H7 (cell line): ENCODE measurements around the gene CSTF3. TPM values are rescaled to one million over a fixed set of nuclear protein-coding genes. Genes with fewer than 3 reads are reported as not detected.
A peak's percentile ranks its signal among the peaks of the same experiment; 100 is the strongest.

Source experiments
- DNase-seq: peaks from one replicate; pipeline ENCODE4 v3.0.0; 2012
- H3K27me3 ChIP-seq: 2 replicates; pipeline ENCODE4 v1.6.0; 2011; ENCODE audit warnings: mild to moderate bottlenecking, low read length; ENCODE audit not compliant: control insufficient read depth, insufficient read depth
- H3K36me3 ChIP-seq: replicated peaks from 2 replicates; pipeline ENCODE4 v1.5.1; 2011; ENCODE audit warnings: low read length; ENCODE audit not compliant: control insufficient read depth, insufficient read depth
- H3K4me3 ChIP-seq: 2 replicates; pipeline ENCODE4 v1.5.1; 2011; ENCODE audit warnings: low read depth, mild to moderate bottlenecking, control low read depth, low read length, moderate library complexity; ENCODE audit not compliant: insufficient read depth
- total RNA-seq: library from RNA; depleted of rRNA; stranded (reverse); fragments of >200 nt; shearing (Covaris generic); gene quantifications from 2 replicates; pipeline ENCODE4 v1.2.3, GENCODE V29; 2014; rRNA removed

The CSTF3 gene
- total RNA-seq: 31.6 and 46.0 TPM in 2 replicates

DNA sequence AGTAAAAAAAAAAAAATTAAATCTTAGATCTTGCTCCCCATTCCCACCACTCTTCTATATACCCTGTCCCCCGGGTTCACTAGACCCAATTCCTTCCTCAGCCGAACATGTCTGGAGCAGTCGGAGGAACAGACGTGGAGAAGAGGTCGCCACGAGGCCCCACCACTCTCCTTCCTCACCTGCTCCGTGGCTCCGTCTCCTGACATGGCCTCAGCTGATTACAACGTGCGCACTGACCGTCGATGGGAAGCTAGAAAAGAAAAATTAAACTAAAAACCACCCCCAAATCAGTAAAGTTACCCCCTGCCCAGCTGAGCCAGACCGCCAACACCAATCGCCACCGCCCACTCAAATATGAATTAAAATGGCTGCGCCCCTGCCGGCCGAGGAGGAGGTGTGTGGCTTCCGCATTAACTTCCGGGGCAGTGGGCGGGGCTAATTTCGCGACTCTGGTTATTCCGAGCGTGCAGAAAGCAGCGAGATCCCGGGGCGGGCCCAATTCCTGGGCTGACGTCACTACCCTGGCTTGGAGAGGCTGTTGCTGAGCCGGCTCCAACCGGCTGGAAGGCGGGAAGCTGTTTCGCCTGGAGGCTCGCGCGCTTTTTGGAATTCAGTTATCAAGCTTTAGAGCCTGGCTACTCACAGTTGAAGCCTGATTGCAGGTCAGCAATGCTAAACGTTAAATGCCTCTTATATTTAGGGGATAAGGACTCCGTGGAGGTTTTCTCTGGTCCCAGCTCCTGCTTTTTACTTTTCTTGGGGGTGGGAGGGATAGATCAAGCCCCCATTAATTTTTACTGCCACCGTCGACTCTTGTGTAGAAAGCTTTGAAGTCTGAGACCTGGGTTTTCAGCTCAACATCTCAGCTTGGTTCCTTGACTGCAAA is at the start of gene CSTF3:
Gene CSTF3 (minus strand): TSS at position 361 of the 886 bp plus-strand sequence. CDS start 155 bp downstream, at position 206.
- peak; percentile 94 for DNase-seq
- no peaks in the 10 kb centered on the region for H3K36me3 ChIP-seq
- H3K27me3 ChIP-seq: no peaks in the 10 kb centered on the region
- peak within 1 kb of the TSS; percentile 92 for H3K4me3 ChIP-seq

DNA sequence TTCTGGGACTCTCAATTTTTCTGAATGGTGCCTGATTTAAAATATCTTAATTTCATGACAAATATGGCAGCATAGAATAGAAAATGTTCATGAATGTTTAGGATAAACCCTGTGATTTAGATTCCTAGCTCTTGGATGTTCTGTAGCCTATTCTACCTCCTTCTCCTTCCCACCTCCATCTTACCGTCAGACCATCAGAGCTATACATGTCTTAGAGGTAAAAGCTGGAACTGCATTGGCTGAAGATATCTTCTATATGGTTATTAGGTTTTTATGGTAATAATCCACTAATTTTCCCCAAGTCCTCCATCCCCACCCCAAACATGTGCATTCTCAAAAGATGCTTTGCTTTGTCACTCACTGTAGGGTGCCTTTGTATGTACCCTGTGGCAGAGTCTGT is 46.9 kb upstream of the CSTF3 start:
- Histone ChIP-seq H3K4me3 (no peak overlapping the region), H3K36me3 (no peaks in the 10 kb centered on the region), H3K27me3 (no peaks in the 10 kb centered on the region)
- no peak for DNase-seq

DNA sequence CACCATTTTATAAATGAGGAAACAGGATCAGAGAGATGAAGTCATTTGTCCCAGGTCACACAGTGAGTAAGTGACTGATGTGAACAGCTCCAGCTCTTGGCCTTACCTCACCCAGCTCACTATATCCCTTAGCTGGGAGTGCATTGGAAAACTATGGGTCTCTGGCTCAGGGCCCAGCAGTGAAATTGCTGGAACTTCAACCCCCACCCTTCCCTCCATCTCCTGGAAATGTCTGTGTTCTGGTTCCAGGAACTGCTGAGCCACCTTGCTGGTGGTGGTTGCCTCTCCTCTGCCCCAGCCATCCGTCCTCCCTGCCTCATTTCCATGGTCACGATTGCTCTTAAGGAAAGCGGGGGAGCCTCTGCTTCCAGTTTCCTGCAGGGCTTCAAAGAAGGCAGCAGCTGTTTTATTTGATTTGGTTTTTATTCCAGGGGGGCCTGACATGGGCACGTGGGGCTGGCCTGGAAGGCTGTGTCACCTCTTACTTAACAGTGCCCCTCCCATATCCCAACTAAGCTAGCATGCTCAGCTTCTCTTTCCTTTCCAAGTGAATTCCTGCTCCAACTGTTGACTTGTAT is 46.2 kb upstream of the CSTF3 start:
- DNase-seq: no peak
- Histone ChIP-seq H3K36me3 (no peaks in the 10 kb centered on the region), H3K4me3 (no peak overlapping the region), H3K27me3 (no peaks in the 10 kb centered on the region)

DNA sequence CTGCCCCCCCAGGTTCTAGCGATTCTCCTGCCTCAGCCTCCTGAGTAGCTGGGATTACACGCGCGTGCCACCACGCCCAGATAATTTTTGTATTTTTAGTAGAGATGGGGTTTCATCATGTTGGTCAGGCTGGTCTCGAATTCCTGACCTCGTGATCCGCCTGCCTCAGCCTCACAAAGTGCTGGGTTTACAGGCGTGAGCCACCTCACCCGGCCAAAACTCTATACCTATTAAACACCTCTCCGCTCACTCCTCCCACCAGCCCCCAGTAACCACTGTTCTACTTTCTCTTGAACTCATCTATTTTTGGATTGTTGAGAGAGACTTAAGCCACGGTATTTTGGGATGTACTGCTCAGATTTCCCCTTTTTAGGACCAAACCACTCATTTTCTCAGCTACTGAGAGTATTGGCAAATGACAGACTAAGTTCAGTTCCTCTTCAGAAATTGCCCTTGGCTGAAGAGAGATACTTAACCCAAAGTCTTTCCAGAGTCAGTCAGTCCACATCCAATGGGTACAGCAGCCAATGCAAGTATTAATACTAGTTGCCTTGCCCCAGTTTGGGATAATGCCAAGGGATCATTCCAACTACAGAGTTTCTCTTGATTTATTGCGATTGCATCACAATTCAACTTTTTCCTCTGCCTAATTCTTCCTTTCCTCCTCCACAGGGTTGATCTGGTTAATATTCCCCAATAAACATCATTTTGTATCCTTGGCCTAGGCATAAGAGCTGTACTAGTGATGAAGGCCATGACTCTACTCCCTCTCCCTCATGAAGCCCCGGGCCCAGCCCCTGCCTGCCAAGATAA is 36.8 kb upstream of the CSTF3 start:
- no peak overlapping the region for H3K4me3 ChIP-seq
- no peaks in the 10 kb centered on the region for H3K36me3 ChIP-seq
- no peak for DNase-seq
- no peaks in the 10 kb centered on the region for H3K27me3 ChIP-seq

DNA sequence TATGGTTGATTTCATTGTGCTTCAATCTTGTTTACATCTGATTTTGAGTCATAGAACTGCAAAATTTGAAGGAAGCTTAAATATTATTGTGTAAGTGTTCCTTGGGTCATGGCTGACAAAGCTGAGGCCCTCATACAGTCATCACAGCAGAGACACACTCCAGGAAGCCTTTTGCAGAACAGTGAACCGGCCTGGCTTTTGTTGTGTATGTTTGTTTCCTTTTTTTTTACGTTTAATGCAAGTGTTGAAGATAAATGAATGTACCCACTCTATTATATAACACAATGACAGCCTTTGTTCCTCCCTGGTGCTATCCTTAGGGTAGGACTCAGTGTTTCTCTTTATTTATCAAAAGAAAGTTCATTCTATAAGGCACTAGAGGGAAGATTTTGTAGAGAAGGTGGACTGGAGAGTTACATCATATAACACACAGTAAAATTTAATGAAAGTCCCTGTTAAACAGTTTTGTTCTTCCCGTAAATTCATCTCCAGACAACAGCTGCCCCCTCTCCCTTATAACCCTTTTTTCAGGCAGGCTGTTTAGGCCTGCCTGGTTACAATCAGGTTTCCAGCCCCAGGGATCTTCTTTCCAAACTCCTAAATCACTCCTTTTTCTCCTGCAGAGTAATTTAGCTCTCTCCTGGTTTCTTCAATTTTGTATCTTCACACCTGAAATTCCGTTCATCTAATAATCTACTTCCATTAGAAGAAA is 34.3 kb upstream of the CSTF3 start:
- DNase-seq: no peak
- no peaks in the 10 kb centered on the region for H3K27me3 ChIP-seq
- no peaks in the 10 kb centered on the region for H3K36me3 ChIP-seq
- H3K4me3 ChIP-seq: no peak overlapping the region

DNA sequence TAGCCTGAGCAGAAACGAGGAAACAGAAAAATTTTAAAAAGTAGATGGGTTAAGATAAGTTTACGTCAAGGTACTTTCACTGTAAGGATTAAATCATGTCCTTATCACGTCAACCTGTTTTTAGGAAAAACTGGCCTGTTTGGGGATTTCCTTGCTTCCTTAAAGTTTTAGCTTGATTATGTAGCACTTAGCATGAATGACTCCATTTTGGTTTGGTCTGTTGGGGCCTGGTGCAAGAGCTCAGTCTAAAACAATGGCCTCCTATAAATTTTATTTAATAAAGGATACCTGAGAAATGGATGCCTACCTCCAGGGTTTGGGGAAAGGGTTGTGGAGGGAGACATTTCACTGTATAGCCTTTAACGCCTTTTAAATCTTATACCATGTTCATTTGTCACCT is 33.2 kb upstream of the CSTF3 start:
- Histone ChIP-seq H3K27me3 (no peaks in the 10 kb centered on the region), H3K4me3 (no peak overlapping the region), H3K36me3 (no peaks in the 10 kb centered on the region)
- DNase-seq: no peak

DNA sequence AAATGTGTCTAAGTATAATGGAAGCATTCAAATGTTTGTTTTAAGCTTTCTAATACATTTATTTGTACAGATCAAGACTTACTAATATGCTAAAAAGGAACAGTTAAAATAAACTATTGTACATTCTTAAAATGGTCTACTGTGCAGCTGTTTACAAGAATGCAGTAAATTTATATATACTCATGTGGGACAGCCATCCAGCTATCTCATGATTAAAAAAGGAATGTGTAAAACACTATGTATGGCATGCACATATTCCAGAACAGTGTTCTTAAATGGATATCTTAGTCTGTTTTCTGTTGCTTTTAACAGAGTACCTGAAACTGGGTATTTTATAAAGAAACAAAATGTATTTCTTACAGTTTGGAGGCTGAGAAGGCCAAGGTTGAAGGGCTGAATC is 30.2 kb upstream of the CSTF3 start:
- Histone ChIP-seq H3K27me3 (no peaks in the 10 kb centered on the region), H3K4me3 (no peak overlapping the region), H3K36me3 (no peaks in the 10 kb centered on the region)
- no peak for DNase-seq

DNA sequence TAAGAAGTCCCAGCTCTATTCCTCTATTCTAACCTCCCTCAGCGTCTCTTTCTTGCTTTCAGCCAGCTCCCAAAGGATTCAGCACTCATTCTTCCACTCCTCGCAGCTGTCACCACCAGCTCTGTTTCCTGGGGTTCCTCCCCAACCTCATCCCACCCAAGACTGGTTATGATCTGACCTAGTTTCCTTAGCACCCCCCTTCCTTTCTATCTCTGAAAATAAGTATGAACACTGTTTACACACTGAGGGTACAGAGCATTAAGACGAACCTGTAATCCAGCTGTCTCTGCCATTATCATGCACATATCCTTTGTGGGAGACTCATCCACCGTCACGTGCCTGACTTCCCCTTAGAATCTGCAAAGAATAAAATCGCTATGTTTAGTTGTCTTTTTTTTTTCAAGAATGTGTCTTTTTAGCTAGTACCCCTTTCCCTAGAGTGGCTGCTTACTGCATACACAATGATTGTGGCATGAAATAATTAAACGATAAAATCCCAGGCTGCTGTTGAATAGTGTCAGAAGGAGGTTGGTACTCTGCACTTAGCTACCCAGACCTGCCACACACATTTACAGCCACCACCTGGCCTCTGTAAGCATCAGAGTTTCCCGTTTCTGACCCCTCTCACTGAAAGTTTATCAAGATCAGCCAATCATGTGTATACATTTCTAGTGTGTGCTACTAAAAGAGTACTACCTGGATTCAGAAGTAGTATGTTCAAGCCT is 26.9 kb upstream of the CSTF3 start:
- Histone ChIP-seq H3K4me3 (no peak overlapping the region), H3K27me3 (no peaks in the 10 kb centered on the region), H3K36me3 (no peaks in the 10 kb centered on the region)
- DNase-seq: peak; percentile 12

DNA sequence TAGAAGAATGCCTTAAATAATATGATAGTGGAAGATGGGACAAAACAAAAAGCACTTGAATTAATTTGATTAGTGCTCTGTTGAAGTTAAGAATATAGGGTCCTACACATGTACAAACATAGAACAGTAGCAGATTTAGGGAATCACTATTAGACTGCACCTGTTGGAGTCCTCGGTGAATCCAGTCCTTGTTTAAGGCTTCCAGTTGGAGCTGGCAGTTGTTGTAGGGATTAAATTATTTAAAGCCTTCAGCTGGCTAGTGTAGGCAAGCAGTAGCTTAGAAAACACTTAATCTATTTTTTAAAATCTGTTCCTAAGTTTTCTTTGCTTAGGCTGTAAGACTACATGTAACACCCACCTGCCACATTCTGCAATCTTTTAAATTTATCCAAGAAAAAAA is 24.5 kb upstream of the CSTF3 start:
- Histone ChIP-seq H3K27me3 (no peaks in the 10 kb centered on the region), H3K36me3 (no peaks in the 10 kb centered on the region), H3K4me3 (no peak overlapping the region)
- no peak for DNase-seq

DNA sequence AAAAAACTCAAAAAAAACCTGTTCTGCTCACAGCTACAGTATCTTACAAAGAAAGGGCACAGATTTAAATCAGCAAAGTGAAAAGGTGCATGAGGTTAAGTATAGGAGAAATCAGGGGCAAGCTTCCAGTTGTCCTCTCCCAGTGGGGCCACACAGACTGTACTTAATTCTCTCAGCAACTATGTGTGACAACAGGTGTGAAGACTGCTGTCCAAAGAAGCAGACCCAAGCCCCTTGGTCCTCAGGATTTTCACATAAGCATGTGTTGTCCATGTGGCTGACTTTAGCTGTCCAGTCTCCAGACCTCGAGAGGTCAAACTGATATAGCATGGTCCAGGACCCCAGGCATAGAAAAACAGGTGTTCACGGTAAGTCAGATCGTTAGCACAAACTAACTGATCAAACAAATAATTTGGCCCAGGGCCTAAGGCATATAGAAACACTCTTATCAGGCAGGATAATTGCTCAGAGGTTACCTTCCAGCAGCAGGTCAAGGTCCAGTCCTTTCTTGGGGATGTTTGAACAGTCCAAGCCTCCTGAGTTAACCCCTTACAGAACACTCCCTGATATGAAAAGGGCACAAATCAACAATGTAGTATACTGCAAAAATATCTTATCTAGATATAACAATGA is 21.1 kb upstream of the CSTF3 start:
- Histone ChIP-seq H3K36me3 (no peaks in the 10 kb centered on the region), H3K27me3 (no peaks in the 10 kb centered on the region), H3K4me3 (no peak overlapping the region)
- DNase-seq: no peak

DNA sequence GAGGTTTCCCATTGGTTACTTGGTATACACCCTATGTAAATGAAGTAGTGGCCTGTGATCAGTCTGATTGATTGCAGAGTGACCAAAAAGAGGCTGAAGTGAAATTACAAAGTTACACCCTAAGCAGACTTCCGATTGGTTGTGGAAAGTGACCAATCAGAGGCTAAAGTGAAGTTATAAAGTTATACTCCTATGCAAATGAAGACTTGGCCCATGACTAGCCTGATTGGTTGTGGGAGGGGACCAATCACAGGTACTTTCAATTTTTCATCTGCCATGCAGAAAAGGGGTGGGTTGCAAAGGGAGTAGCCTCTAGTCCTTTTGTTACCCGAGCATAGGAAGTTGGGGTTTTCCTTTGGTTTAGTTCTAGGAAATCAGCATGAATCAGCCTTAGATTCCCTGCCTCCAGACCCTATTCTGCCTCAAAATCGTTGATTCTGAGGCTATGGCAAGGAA is 18.1 kb upstream of the CSTF3 start:
- no peak for DNase-seq
- no peak overlapping the region for H3K4me3 ChIP-seq
- no peaks in the 10 kb centered on the region for H3K36me3 ChIP-seq
- no peaks in the 10 kb centered on the region for H3K27me3 ChIP-seq

DNA sequence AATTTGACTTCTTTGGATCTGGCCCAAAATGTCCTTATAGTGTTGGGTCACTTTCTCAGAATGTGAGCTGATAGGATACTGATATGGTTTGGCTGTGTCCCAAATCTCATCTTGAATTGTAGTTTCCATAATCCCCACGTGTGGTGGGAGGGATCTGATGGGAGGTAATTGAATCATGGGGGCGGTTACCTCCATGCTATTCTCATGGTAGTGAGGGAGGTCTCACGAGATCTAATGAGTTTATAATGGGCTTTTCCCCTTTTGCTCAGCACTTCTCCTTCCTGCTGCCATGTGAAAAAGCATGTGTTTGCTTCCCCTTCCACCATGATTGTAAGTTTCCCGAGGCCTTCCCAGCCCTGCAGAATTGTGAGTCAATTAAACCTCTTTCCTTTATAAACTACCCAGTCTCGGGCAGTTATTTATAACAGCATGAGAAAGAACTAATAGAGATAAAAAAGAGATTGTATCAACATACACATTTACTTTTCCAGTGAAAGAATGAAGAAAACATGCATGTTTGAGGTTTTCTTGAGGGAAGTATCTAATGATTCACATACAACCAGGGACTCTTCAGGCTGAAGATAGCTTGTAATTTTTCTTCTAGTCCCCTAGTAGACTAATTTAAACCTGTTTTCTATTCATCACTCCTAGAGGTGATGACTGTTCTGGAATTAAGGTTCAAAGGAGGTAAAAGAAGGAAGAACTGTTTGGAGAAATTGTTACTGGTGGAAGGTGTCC is 17.3 kb upstream of the CSTF3 start:
- Histone ChIP-seq H3K4me3 (no peak overlapping the region), H3K27me3 (no peaks in the 10 kb centered on the region), H3K36me3 (no peaks in the 10 kb centered on the region)
- no peak for DNase-seq
